Mucosa of stomach (tissue), 1 donor: ENCODE results near the gene LFNG.
"Not testable (repeated sequence)": the region's sequence is repeated elsewhere in the genome, so short reads cannot be mapped to it uniquely, and the experiment has no call there.

Source experiments
- H3K27me3 ChIP-seq: one replicate; pipeline ENCODE4 v1.7.0; 2013; ENCODE audit warnings: mild to moderate bottlenecking, low read length; ENCODE audit not compliant: control insufficient read depth, insufficient read depth
- H3K36me3 ChIP-seq: one replicate; pipeline ENCODE4 v1.7.0; 2013; ENCODE audit warnings: low read length; ENCODE audit not compliant: control insufficient read depth, insufficient read depth
- H3K4me1 ChIP-seq: one replicate; pipeline ENCODE4 v1.7.0; 2013; ENCODE audit warnings: mild to moderate bottlenecking, low read length; ENCODE audit not compliant: control insufficient read depth, insufficient read depth
- H3K4me3 ChIP-seq: one replicate; pipeline ENCODE4 v1.7.0; 2013; ENCODE audit warnings: low read length
- H3K9ac ChIP-seq: one replicate; pipeline ENCODE4 v1.7.0; 2013; ENCODE audit warnings: mild to moderate bottlenecking, low read length, moderate library complexity
- H3K9me3 ChIP-seq: one replicate; pipeline ENCODE4 v1.7.0; 2013; ENCODE audit warnings: mild to moderate bottlenecking, low read length, moderate library complexity; ENCODE audit not compliant: control insufficient read depth
- donor health status: Pancreatic carcinoma.

The LFNG gene

GRCh38 chr7:2532199-2532772 lies 12.7 kb downstream of the LFNG start:
- peaks cover 40% of the 10 kb centered on the region for H3K4me1 ChIP-seq
- H3K9ac ChIP-seq, H3K27me3 ChIP-seq, H3K4me3 ChIP-seq, H3K9me3 ChIP-seq, H3K36me3 ChIP-seq: not testable (repeated sequence)

- H3K27me3 ChIP-seq, H3K4me3 ChIP-seq, H3K9me3 ChIP-seq, H3K36me3 ChIP-seq, H3K9ac ChIP-seq: not testable (repeated sequence)
- H3K4me1 ChIP-seq = peaks cover 34% of the 10 kb centered on the region
Measured at GRCh38 chr7:2532816-2533215, 13.2 kb downstream of the LFNG start.

- not testable (repeated sequence) for H3K9ac ChIP-seq, H3K4me3 ChIP-seq, H3K27me3 ChIP-seq, H3K36me3 ChIP-seq, H3K9me3 ChIP-seq
- peaks cover 27% of the 10 kb centered on the region for H3K4me1 ChIP-seq
Measured at GRCh38 chr7:2533566-2533965, 14.0 kb downstream of the LFNG start.

GRCh38 chr7:2534214-2534613 lies 14.6 kb downstream of the LFNG start:
- peaks cover 21% of the 10 kb centered on the region for H3K4me1 ChIP-seq
- H3K4me3 ChIP-seq, H3K27me3 ChIP-seq, H3K9ac ChIP-seq, H3K9me3 ChIP-seq, H3K36me3 ChIP-seq: not testable (repeated sequence)

GRCh38 chr7:2535872-2536627 lies 16.5 kb downstream of the LFNG start:
- not testable (repeated sequence) for H3K4me1 ChIP-seq, H3K9me3 ChIP-seq, H3K27me3 ChIP-seq, H3K9ac ChIP-seq, H3K4me3 ChIP-seq
- H3K36me3 ChIP-seq = peaks cover 11% of the 10 kb centered on the region

DNA sequence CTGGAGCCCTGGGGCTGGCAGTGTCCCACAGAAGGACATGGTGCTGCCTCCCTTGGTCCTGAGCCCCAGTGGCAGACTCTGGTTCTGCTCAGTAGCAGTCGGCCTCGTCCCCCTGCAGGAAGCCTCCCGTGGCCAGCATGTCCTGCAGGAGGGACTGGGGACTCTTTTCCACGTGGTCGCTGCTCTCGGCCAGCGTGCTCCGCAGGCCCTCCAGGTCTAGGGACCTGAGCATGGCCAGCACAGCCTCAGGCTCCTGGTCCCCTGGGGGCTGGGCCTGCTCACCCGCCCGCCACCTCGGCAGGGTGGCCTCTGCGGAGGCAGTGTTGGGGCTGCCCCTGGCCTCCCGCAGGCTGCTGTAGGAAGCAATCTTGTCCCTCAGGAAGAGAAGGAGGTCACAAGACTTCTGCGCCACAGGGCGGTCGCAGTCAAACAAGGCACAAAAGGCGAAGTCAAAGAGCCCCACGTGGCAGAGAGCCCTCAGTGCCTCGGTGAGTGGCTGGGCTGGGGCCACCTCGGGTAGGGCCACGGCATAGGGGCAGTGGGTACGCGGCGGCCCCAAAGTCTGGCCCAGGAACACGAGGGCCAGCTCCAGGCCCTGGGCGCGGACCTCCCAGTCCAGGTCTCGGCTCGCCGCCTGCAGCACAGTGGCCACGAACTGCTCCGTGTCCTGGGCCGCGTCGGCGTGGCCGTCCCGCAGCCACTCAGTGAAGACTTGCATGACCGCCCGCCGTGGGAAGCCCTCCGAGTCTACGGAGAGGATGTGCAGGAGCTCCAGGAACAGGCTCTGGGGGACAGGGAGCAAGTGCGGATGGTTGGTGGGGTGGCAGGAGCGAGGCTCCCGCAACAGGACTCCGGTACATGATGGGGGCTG lies 18.6 kb downstream of the LFNG start:
- no peaks in the 10 kb centered on the region for H3K27me3 ChIP-seq
- peaks cover 11% of the 10 kb centered on the region for H3K36me3 ChIP-seq
- no peak overlapping the region for H3K4me3 ChIP-seq
- H3K9me3 ChIP-seq = no peaks in the 10 kb centered on the region
- H3K4me1 ChIP-seq = no peaks in the 10 kb centered on the region
- H3K9ac ChIP-seq = no peak overlapping the region

GRCh38 chr7:2539031-2539911 lies 19.7 kb downstream of the LFNG start:
- peaks cover 11% of the 10 kb centered on the region for H3K36me3 ChIP-seq
- no peaks in the 10 kb centered on the region for H3K4me1 ChIP-seq
- no peaks in the 10 kb centered on the region for H3K9me3 ChIP-seq
- H3K27me3 ChIP-seq = no peaks in the 10 kb centered on the region
- H3K9ac ChIP-seq = no peak overlapping the region
- H3K4me3 ChIP-seq = no peak overlapping the region

GRCh38 chr7:2540133-2540532 lies 20.6 kb downstream of the LFNG start:
- Histone ChIP-seq H3K27me3 (no peaks in the 10 kb centered on the region), H3K9ac (no peak overlapping the region), H3K4me3 (no peak overlapping the region), H3K4me1 (no peaks in the 10 kb centered on the region), H3K9me3 (no peaks in the 10 kb centered on the region), H3K36me3 (peaks cover 11% of the 10 kb centered on the region)

DNA sequence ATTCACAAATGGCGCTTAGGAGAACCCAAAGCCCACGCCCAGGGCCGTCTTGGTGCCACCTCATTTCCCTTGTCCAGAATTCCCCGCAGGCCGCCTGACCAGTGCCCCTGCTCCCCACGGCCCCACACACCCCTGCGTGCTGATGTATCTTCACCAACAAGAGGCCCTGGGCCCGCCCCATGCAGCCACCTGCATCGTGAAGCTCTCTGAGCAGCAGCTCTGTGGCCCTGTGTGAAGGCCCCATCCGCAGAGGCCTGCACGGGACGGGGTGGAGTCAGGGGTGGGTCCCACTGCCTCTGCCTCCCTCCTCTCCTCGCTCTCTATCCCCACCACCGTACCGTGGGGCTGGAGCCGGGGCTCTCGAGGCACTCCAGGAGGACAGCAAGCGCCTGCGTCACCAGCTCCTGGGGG lies 21.1 kb downstream of the LFNG start:
- Histone ChIP-seq H3K9ac (no peak overlapping the region), H3K36me3 (peaks cover 11% of the 10 kb centered on the region), H3K4me3 (no peak overlapping the region), H3K27me3 (no peaks in the 10 kb centered on the region), H3K9me3 (no peaks in the 10 kb centered on the region), H3K4me1 (no peaks in the 10 kb centered on the region)

DNA sequence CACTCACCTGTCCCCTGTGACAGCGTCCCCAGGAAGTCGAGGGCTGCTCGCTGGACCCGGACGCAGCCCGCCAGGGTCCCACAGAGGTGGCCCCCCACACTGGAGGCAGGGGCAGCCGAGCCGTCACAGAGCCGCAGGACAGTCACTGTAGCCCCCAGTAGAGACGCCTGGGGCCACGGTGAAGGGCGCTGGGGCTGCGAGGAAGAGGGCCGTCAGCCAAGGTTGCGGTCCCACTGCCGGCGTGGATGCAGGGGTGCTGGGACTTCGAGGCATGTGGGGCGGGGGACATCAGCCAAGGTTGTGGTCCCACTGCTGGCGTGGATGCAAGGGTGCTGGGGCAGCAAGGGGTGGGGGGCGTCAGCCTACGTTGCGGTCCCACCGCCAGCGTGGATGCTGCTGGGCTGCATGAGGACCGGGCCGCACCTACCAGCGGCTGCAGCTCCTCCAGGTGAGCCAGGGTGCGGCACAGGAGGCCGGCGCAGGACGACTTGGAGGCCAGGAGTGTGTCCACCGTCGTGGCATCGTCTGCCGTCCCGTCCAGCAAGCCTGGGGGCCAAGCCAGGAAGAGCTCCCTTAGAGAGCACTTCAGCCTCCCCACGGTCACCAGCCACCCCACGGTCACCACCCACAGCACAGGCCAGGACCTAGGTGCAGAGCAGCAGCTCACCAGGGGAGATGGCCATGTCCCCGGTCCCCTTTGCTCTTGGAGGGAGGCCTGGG lies 21.9 kb downstream of the LFNG start:
- H3K9me3 ChIP-seq = no peaks in the 10 kb centered on the region
- H3K4me3 ChIP-seq = no peak overlapping the region
- no peaks in the 10 kb centered on the region for H3K27me3 ChIP-seq
- H3K36me3 ChIP-seq = peaks cover 11% of the 10 kb centered on the region
- no peak overlapping the region for H3K9ac ChIP-seq
- H3K4me1 ChIP-seq = no peaks in the 10 kb centered on the region
